HL-60 (cell line): Measurements from ENCODE around the gene CCND2.

Source experiments
- CTCF ChIP-seq: IDR thresholded peaks from one replicate; pipeline ENCODE4 v1.5.1; 2011; ENCODE audit warnings: low read length, control low read depth, inconsistent platforms; ENCODE audit not compliant: insufficient read depth
- GABPA ChIP-seq: IDR thresholded peaks from 2 replicates; pipeline ENCODE4 v1.6.1; 2012; ENCODE audit warnings: low read depth
- POLR2AphosphoS5 ChIP-seq: IDR thresholded peaks from 2 replicates; pipeline ENCODE4 v1.6.1; 2012; ENCODE audit warnings: low read depth
- REST ChIP-seq: IDR thresholded peaks from 2 replicates; pipeline ENCODE4 v1.6.1; 2012; ENCODE audit warnings: low read depth; ENCODE audit not compliant: insufficient replicate concordance
- SPI1 ChIP-seq: IDR thresholded peaks from 2 replicates; pipeline ENCODE4 v1.6.1; 2012; ENCODE audit warnings: low read depth, mild to moderate bottlenecking, borderline replicate concordance

DNA sequence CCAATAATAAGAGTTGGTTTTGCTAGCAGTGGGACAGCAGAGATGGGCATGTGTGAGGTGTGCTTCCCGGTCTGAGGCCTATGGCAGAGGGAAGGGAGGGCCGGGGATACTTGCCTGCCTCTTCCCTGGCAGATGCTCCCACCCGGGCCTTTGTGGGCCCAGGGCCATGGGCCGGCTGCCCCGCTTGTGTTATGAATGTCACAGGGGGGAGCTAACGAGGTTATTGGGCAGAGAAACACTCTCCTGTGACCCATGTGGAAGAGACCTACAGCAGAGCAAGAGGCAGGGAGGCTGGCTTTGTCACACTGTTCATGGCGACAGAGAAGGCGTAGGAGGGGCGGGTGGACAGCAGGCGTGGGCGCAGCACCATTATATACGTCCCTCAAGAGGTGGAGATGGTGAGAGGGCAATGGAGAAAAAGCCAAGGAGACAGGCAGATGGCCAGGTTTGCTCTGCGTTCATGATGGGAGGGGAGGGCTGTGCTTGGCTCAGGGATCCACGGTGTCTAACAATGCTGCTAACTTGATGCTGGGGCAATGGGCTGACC lies 13.3 kb downstream of the CCND2 start:
- no peak for TF ChIP-seq POLR2AphosphoS5
- no peak for TF ChIP-seq CTCF
- TF ChIP-seq REST, result no peak
- TF ChIP-seq GABPA, result no peak
- TF ChIP-seq SPI1, result no peak
